HG03521 (cell line): Measurements from ENCODE around the gene KNDC1.
"Not testable (repeated sequence)": the region's sequence is repeated elsewhere in the genome, so short reads cannot be mapped to it uniquely, and the experiment has no call there.

Source experiments
- ATAC-seq: cut with Tn5 transposase; IDR thresholded peaks from one replicate; pipeline ENCODE4 v1.9.1; 2021; ENCODE audit warnings: mild to moderate bottlenecking, moderate library complexity; ENCODE audit not compliant: unreplicated experiment

KNDC1 gene

DNA sequence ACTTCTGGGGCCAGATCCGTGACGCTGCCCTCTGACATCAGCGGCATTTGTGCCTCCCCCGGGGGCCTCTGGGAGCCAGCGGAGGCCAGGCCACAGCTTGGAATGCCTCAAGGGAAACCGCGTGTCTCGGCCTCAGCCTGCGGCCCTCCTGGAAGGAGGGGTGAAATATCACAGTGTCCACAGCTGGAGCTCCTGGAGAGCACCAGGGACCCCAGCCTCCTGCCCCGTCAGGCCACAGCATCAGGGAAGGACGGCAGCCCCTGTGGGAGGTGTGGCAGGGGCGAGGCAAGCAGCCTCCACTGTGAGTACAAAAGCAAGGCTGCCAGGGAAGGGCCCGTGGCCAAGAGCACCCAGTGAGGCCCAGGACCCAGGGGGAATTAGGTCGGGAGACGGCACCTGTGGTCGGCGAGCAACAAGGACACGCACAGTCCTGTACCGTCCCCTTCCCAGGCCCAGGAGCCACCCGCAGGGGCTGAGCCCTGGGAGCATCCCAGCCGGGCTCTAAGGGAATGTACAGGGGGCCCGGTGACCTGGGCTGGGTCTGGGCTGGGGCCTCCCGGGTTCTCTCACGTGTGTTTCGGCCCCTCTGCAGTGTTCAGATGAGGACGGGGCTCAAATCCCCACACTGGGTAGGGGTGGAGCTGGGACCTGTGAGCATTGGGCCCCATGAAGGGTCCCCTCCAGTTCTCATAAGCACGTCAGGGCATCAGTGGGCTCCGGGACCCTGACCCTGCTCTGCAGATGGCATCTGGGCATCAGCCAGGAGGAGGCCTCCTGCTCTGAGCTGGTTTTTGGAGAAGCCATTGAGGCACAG lies 18.7 kb upstream of the KNDC1 start:
- ATAC-seq = no peak

DNA sequence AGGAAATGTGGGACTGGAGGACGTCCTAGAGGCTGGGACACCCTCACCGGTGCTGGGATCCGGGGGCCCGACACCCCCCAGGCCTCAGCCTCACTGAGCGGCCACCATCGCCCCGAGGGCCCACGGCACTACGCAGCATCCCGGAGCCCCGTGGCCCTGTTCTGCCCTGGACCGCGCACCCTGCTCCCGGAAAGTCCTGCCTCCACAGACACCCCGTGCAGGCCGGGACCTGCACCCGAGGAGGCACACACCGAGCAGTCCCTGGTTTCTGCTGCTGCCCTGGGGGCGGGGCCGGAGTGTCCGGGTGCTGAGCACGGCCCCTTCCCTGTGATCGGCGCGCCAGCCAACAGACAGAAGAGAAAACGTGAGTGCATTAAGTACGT lies 18.1 kb upstream of the KNDC1 start:
- no peak for ATAC-seq

GRCh38 chr10:133142523-133143199 lies 17.4 kb upstream of the KNDC1 start:
- ATAC-seq = no peak

GRCh38 chr10:133143200-133143533 lies 16.9 kb upstream of the KNDC1 start:
- no peak for ATAC-seq

DNA sequence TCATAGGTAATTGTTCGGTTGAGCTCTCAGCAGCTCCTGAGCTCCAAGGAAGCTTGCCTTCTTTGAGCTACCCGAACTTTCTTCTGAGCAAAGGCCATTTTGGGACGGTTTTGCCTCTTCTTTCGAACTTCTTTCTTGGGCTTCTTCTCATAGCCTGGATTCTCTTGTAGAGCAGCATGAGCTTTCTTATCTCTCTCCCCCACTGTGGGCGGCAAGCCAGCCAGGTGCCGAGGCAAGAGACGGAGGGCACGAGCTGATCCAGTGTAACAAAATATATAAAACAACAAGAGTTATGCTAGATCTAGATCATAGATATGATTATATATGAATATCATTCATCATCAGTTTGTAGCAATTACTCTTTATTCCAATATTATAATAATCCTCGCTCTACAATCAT lies 16.5 kb upstream of the KNDC1 start:
- ATAC-seq = no peak

GRCh38 chr10:133144771-133145170 lies 15.2 kb upstream of the KNDC1 start:
- ATAC-seq = no peak

DNA sequence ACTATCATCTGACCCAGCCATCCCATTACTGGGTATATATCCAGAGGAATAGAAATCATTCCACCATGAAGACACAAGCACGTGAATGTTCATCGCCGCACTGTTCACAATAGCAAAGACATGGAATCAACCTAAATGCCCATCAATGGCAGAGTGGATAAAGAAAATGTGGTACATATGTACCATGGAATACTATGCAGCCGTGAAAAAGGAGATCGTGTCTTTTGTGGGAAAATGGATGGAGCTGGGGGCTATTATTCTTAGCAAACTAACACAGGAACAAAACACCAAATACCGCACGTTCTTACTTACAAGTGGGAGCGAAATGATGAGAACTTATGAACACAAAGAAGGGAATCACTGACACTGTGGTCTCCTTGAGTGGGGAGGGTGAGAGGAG lies 9.8 kb upstream of the KNDC1 start:
- no peak for ATAC-seq

DNA sequence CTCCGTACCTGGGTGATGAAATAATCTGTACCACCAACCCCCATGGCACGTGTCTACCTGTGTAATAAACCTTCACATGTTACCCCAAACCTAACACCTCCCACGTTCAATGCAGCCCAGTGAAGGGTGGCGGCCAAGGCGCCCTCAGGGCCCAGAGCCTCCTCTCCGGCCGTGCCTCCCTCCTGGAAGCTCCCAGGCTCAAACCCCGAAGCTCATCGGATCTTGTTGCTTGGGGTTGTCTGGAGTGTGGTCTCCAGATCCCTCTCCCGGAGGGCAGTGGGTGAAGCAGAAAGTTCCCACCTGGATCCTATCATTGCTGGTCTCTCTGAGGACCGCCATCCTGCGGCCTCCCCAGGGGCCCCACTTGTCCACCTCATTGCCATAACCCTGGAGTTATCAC lies 9.4 kb upstream of the KNDC1 start:
- ATAC-seq = no peak

- ATAC-seq = not testable (repeated sequence)
Measured at GRCh38 chr10:133151071-133151470, 8.9 kb upstream of the KNDC1 start.

- ATAC-seq = no peak
Measured at GRCh38 chr10:133151543-133151972, 8.5 kb upstream of the KNDC1 start.

GRCh38 chr10:133154411-133154810 lies 5.6 kb upstream of the KNDC1 start:
- ATAC-seq = no peak

DNA sequence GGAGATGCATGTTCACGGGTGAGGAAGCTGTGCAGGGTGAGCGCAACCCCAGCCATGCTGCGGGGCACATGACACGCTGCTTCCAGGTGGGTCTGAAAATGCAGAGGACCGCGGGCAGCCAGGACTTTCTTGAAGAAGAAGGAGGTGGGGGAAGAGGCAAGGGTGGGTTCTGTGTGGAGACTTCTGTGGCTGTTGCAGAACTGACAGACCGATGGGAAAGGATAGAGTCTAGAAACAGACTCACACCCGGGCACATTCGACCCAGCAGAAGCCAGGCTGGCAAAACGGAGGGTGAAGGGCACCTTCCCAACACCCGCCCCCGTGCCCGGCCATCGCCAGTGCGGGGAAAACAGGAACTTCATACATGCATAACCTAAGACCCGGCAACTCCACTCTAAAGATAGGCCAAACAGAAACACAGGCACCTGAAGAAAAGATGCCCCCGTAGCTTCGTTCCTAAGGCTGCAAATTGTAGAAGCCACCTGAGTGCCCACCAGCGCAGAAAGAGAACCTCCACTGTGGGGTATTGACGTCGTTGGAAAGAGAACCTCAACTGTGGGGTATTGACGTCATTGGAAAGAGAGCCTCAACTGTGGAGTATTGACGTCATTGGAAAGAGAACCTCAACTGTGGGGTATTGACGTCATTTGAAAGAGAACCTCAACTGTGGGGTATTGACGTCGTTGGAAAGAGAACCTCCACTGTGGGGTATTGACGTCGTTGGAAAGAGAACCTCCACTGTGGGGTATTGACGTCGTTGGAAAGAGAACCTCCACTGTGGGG lies 4.8 kb upstream of the KNDC1 start:
- ATAC-seq = no peak

DNA sequence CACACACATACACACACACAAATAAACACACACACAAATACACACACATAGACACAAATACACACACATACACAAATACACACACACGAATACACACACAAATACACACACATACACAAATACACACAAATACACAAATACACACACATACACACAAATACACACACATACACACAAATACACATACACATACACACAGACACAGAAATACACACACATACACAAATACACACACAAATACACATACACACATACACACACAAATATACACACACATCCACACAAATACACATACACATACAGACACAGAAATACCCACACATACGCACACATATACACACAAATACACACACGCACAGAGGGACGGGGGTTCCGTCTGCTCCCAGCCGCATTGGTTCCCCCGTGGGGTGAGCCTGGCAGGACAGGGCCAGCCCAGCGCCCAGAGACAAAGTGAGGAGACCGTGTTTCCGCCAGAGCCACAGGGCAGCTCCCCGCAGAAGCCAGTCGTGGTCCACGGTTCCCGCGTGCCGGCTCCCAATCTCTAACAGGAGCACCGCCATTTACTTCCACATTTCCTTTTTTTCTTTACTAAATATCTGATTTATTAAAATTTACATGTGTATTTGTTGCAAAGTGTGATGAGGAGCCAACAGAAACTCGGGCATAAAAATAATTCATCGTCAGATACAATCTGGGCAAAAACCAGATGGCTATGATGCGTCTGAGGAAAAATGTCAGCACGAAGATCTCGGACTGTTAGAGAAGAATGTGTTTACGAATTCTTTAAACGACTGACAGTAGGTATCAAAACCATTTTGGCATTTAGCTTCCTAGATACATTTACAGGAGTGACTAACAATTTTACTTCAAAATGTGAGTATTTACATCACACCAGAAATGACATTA lies 3.1 kb upstream of the KNDC1 start:
- ATAC-seq = no peak

GRCh38 chr10:133157662-133158436 lies 2.2 kb upstream of the KNDC1 start:
- no peak for ATAC-seq

DNA sequence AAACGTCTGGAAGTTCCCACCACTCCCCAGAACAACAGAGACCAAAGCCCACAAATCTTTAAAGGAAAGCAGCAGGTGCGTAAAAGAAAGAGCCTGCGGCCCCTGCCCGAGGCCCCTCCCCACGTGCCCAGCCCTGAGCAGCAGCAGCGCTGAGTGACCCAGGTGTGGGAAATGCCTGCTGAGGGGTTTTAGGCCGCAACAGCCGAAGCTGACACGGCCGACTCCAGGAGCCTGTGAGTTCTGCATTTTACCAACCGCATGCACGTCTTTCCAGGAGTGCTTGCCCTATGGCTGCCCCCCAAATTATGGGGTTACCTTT lies 1.6 kb upstream of the KNDC1 start:
- ATAC-seq = no peak

DNA sequence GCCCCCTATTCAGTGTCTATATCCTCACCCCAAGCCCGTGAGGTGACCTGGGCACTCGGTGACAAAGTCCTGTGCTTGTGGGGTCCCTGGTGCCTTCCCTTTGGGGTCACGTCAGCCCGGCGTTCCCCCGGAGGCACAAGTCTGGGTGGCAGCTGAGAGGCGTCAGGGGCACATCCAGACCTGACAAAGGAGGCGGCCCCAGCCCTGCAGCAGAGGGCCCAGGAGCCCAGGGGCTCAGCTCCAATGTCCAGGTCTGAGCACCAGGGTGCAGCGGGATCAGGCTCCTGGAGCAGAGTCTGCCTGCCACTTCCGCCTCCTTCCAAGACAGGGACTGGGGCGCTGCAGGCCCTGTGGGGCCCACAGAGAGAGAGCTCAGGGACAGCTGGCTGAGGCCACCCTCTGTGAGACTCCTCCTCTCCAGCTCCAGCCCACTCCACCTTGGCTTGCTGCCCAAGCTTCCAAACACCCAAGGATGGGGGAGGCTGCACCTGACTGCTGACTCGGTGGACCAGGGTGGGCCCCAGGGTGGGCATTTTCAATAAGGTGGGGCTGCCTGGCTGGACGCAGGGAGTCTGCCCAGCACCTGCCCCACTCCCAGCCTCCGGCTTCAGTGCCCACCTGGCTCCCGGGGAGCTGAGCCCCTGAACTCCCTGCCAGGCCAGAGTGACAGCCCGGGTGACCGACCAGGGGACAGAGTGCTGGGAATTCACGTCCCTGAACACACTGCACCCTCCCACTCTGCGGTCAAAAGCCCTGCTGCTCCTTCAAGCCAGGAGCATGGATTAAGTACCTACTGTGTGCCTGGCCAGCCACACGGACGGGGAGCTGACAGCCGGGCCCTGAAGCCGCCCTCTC lies 1.0 kb upstream of the KNDC1 start:
- no peak for ATAC-seq

DNA sequence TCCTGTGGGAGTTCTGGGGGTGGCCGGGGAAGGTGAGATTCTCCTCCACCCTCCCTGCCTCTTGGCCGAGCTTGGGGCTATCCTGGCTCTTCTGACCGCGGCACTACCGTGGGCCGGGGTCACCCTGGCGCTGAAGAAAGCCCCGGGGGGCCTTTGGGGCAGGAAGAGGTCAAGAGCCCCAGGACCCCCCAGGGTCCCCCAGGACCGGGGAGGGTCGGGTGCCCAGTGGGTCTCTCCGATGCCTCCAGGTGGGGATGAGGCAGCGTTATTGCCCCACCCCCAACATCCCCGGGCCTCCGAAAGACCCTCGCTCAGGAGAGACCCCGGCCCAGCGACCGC lies 439 bp upstream of the KNDC1 start:
- ATAC-seq = no peak

DNA sequence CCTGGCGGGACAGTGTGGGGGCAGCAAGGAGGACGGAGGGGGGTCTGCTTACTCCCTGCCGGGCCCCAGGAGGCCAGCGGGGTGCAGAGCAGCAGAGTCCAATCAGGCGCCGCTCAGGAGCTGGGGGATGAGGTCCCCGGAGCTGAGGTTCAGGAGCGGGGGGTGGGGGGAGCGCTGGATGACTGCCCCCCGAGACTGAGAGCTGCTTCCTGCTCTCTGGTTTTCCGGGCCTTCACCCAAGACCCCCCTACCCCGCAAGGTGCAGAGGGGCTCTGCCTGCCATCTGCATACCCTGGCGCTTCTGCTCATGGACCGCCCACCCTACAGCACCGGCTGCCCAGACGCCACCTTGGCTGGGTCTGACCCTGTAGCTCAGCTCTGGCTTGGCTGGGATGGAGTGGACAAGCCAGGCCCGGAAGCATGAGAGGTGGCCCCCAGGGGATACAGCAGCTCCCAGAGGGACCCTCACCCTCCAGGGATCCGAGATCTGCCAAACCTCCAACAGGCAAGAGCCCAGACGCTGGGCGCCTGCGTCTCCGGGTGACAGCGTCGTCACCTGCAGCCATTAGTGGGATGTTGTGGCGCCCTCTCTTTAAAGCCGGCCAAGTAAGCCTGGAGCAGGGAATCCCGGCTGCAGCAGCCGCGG lies 930 bp downstream of the KNDC1 start:
- no peak for ATAC-seq
